Kidney (tissue), 14 donors: ENCODE data around the gene PRDM1. TPM values are rescaled to one million over a fixed set of nuclear protein-coding genes. Genes with fewer than 3 reads are reported as not detected.

Experiments used
- DNase-seq, 5 donors: peaks; one replicate each; pipeline ENCODE4 v3.0.0-alpha.2; 2013 to 2020
- FAIRE-seq: peaks from 2 replicates; lab custom pipeline; 2012; peaks lifted over from hg19 to GRCh38; lab: Jason Lieb, UNC
- H3K27ac ChIP-seq, 2 donors: one replicate each; pipeline ENCODE4 v1.7.0; 2013; ENCODE audit warnings: low read depth in 2 of 2, low read length in 2 of 2, inconsistent platforms in 1 of 2
- H3K27me3 ChIP-seq: one replicate; pipeline ENCODE4 v1.7.1; 2013; ENCODE audit warnings: low read length, inconsistent platforms; ENCODE audit not compliant: control insufficient read depth, insufficient read depth
- H3K36me3 ChIP-seq, 3 donors: one replicate each; pipeline versions ENCODE4 v1.7.0 to v1.7.1; 2013; ENCODE audit warnings: low read length in 3 of 3, control low read depth in 1 of 3, inconsistent platforms in 1 of 3; ENCODE audit not compliant: insufficient read depth in 3 of 3, control insufficient read depth in 2 of 3
- H3K4me1 ChIP-seq, 3 donors: one replicate each; pipeline versions ENCODE4 v1.7.0 to v1.7.1; 2013; ENCODE audit warnings: low read length in 3 of 3, inconsistent platforms in 1 of 3, low read depth in 1 of 3; ENCODE audit not compliant: control insufficient read depth in 2 of 3, insufficient read depth in 2 of 3
- H3K4me3 ChIP-seq, 3 donors: one replicate each; pipeline versions ENCODE4 v1.7.0 to v1.8.1; 2013; ENCODE audit warnings: low read length in 3 of 3, control low read depth in 1 of 3, inconsistent platforms in 1 of 3
- H3K9ac ChIP-seq, 3 donors: one replicate each; pipeline versions ENCODE4 v1.7.0 to v1.7.1; 2013; ENCODE audit warnings: low read length in 3 of 3, control low read depth in 1 of 3, inconsistent platforms in 1 of 3
- H3K9me3 ChIP-seq, 3 donors: one replicate each; pipeline versions ENCODE4 v1.7.0 to v1.7.1; 2013; ENCODE audit warnings: low read length in 3 of 3, control low read depth in 1 of 3, inconsistent platforms in 1 of 3; ENCODE audit not compliant: control insufficient read depth in 2 of 3, insufficient read depth in 1 of 3
- intact Hi-C: fragments of 100-400 bp; cut with DNase I; formaldehyde crosslinking; loops from one replicate; pipeline ENCODE4 v1.11.1; 2022
- polyA plus RNA-seq: library from polyadenylated mRNA; stranded (reverse); fragments of 350-450 nt; fragmentation: Illumina TruSeq; extraction: RNeasy Lipid Tissue Mini Kit (QIAGEN cat#74804); gene quantifications from one replicate; pipeline ENCODE4 v1.2.3, GENCODE V29; 2014; ENCODE audit warnings: low read depth, low replicate concordance; ENCODE audit not compliant: insufficient read depth
- total RNA-seq: library from RNA; stranded (reverse); fragmentation: NEBNext Ultra II Directional; extraction: Animal tissue kit (Norgen Biotek cat#: 25700); gene quantifications from one replicate; pipeline ENCODE4 v1.2.1, GENCODE V29; 2021
- TF ChIP-seq, protein P1 (sequence below): IDR thresholded peaks from 3 replicates; pipeline ENCODE4 v1.5.1; 2012; ENCODE audit warnings: mild to moderate bottlenecking, moderate library complexity, borderline replicate concordance; ENCODE audit not compliant: insufficient read depth; ENCODE audit errors: extremely low read depth
- donor health status: control.
- donor health status: control.
- donor health status: control.
- donor health status: control.
- donor health status: control.
- donor health status: DM: yes; HTN: yes; CAD: no.
- donor health status: Normal renal cell carcinoma (clear cell type).

The PRDM1 gene
- total and polyA plus RNA-seq, 2 donors from 2014 or later: 0.86 to 23.0 TPM

DNA sequence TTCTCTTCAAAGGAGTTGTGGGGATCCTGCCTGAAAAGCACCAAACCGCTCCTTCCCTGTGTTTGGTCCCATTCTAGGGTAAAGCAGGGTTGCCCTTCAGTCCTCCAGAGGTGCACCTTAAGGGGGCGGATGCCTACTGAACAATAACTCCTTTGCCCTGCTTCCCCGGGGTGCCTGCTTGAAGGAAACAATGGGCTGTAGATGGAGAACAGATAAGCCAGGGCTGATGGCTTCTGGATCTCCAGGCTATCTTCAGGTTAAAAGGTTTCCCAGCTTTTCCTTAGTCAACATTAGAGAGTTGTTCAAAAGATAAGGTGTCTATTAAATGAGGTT is 5.4 kb upstream of the PRDM1 start:
- intact Hi-C loops: no loop called here

DNA sequence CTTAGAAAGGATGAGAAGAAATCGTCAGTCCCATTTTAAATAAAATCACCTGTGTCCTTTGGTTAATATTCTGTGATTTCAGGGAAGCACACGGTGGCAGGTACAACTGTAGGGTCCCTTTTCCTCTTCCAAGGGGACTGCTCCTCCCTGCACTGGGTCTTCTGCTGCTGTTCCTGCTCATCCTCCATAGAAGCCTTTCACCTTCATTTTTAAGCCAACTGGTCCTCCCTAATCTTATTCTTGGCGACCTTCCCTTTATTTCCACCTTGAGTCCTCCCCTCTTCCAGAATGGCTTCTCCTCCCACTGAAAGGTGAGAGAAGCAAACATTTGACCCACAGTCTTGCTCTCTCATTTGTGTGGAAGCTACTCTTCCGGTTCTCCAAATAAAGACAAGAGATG is 4.4 kb upstream of the PRDM1 start:
- Histone ChIP-seq H3K27me3 (no peaks in the 10 kb centered on the region), H3K27ac (no peak overlapping the region), H3K4me3 (no peak overlapping the region), H3K9me3 (no peaks in the 10 kb centered on the region), H3K36me3 (no peaks in the 10 kb centered on the region), H3K9ac (no peak overlapping the region), H3K4me1 (peaks cover 0 to 7% (median 0%) of the 10 kb centered on the region in 3 donors)
- no peak for DNase-seq
- intact Hi-C loops: no loop called here
- no peak for FAIRE-seq
- TF ChIP-seq, protein P1, sequence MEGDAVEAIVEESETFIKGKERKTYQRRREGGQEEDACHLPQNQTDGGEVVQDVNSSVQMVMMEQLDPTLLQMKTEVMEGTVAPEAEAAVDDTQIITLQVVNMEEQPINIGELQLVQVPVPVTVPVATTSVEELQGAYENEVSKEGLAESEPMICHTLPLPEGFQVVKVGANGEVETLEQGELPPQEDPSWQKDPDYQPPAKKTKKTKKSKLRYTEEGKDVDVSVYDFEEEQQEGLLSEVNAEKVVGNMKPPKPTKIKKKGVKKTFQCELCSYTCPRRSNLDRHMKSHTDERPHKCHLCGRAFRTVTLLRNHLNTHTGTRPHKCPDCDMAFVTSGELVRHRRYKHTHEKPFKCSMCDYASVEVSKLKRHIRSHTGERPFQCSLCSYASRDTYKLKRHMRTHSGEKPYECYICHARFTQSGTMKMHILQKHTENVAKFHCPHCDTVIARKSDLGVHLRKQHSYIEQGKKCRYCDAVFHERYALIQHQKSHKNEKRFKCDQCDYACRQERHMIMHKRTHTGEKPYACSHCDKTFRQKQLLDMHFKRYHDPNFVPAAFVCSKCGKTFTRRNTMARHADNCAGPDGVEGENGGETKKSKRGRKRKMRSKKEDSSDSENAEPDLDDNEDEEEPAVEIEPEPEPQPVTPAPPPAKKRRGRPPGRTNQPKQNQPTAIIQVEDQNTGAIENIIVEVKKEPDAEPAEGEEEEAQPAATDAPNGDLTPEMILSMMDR: no peak

More for the DNA sequence above, 5.4 kb upstream of the PRDM1 start:
- TF ChIP-seq, protein P1: no peak
- DNase-seq: no peak
- Histone ChIP-seq H3K36me3 (no peaks in the 10 kb centered on the region), H3K27ac (no peak overlapping the region), H3K9me3 (no peaks in the 10 kb centered on the region), H3K9ac (no peak overlapping the region), H3K27me3 (no peaks in the 10 kb centered on the region), H3K4me1 (peaks cover 0 to 7% (median 0%) of the 10 kb centered on the region in 3 donors), H3K4me3 (no peak overlapping the region)
- FAIRE-seq: no peak

DNA sequence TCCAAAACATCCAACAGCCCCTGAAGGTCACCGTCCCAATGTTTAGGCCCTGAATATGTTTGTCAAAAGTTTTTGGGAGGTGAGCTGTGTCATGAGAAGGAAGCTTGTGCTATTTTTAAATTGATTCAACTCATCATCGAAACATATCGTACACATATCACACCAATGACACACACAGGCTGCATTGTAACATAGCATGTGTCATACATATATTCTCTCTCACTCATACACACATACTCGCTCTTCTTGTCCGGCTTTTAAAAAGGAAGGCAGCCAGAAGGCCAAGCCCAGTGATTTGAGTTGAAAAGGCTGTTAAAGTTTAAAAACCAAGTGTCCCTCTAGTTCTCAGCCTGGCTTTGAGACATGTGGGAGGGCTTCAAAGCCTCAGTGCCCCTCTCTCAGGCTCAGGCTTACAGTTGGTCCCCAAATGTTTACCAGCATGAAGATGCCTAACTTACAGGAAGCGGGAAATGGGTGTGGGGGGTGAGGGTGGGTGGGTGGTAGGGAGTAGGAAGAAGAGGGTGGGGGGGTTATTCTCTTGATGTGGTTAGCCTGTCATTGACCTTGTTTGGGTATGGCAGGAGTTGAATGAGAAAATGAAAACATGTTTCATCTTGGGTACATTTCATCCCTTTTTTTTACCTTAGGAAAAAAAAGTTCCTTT is 3.3 kb upstream of the PRDM1 start:
- no peaks in the 10 kb centered on the region for H3K9me3 ChIP-seq
- FAIRE-seq: no peak
- H3K4me1 ChIP-seq: peaks cover 0 to 7% (median 0%) of the 10 kb centered on the region in 3 donors
- DNase-seq: no peak
- H3K4me3 ChIP-seq: no peak overlapping the region
- TF ChIP-seq, protein P1: no peak
- no peaks in the 10 kb centered on the region for H3K36me3 ChIP-seq
- no peak overlapping the region for H3K9ac ChIP-seq
- H3K27me3 ChIP-seq: no peaks in the 10 kb centered on the region
- intact Hi-C loops: no loop called here
- no peak overlapping the region for H3K27ac ChIP-seq

DNA sequence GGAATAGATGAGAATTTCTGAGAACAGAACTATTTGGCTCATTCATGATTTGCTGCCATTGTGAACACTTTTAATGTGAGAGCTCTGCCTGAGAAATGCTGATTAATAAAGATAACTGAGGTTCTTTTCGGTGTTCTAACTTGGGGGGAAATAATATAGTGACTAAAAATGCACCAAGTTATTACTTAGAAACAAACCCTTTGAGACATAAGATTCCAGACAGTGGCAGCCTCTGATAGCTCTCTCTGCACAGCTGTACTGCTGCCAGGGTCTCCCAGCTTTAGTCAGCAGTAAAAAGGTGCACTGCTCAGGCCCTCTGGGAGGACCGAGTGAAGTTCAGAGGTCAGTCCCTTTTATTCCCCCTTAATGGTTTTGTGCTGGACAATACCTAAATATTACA is 2.5 kb upstream of the PRDM1 start:
- no peak for FAIRE-seq
- peaks cover 0 to 7% (median 0%) of the 10 kb centered on the region in 3 donors for H3K4me1 ChIP-seq
- peaks cover 5% of the 10 kb centered on the region for H3K27me3 ChIP-seq
- intact Hi-C loops: no loop called here
- H3K4me3 ChIP-seq: no peak overlapping the region
- no peak overlapping the region for H3K27ac ChIP-seq
- no peaks in the 10 kb centered on the region for H3K36me3 ChIP-seq
- no peak for DNase-seq
- TF ChIP-seq, protein P1: no peak
- H3K9ac ChIP-seq: no peak overlapping the region
- no peaks in the 10 kb centered on the region for H3K9me3 ChIP-seq
